ENCODE results near the gene ZKSCAN8.
A peak's percentile ranks its signal among the peaks of the same experiment; 100 is the strongest.

ZKSCAN8 gene

DNA sequence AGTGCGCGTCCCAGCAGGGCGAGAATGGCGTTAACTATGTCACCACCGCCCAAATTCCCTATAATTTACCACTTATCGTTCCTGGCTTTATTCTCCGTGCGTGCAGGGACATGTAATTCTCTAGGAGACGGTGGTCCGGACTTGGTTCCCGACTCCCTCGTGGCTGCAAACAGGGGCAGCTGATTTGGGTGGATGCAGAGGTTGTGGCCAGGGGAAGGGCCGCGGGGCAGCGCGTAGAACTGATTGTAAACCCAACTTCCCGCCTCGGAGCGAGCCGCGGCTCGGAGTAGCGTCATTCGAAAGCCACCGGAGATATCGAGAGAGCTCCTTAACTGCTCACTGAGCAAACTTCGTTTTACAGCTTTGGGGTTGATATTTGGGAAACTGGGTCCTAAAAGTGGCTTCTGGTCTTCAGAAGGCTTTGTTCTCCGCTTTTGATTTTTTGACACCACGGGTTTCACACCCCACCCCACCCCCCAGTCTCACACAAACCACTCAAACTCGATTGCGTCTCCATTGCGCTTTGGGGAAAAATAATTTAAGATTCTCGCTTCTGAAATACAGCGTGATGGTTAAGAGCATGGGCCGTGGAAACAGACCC is 65.9 kb downstream of the ZKSCAN8 start:
- DNase-seq = peak; percentile 19

DNA sequence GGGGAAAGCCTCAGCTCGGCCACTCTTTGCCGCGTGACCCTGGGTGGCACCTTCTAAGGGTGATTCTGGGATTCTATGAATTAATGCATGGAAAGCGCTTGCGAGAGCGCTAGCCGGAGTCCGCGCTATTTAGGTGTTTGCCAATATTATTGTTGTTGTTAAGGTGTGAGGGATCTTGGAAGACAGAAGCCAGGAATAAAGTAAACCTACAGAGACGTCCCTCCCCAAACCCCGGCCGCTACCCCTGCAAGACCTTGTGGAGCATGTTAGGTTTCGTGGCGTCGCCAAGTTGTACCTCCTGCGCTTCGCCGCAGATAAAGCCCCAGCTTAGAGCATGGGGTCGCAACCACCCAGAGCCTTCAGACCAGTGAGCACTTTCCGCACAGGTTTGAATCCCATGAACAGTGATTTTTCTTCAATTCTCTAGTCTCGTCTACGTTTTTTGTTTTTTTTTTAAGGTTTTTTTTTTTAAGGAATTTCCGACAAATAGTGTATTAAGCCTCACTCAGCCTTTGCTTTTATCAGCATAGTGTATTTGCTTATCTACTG is 66.5 kb downstream of the ZKSCAN8 start:
- DNase-seq = no peak

All from stimulated activated CD4-positive, alpha-beta T cell treated with anti-CD3 and anti-CD28 coated beads, Interleukin-12 subunit alpha, Interleukin-12 subunit beta, amount 100 ng/mL, for 4 hours (primary cell).